B cell (primary cell): ENCODE data around the gene TDRKH. TPM values are rescaled to one million over a fixed set of nuclear protein-coding genes. Genes with fewer than 3 reads are reported as not detected.

Experiments
- ATAC-seq: fragments of 200-7000 bp; cut with Tn5 transposase; one replicate; pipeline ENCODE4 v1.10.0; 2021; ENCODE audit warnings: low read depth, mild to moderate bottlenecking, moderate number of reproducible peaks, moderate library complexity
- CTCF ChIA-PET: fragments of 350-600 bp; sonication (Branson Sonifier 250); formaldehyde crosslinking; loops from one replicate; lab custom pipeline; 2021; ENCODE audit warnings: antibody characterized with exemption, inconsistent platforms; lab: Charles Lee
- POLR2A ChIA-PET: fragments of 350-600 bp; sonication (Branson Sonifier 250); formaldehyde crosslinking; loops from one replicate; lab custom pipeline; 2021; ENCODE audit warnings: antibody characterized with exemption; lab: Charles Lee
- DNase-seq: peaks from one replicate; pipeline ENCODE4 v3.0.0; 2013
- H2AFZ ChIP-seq: 2 replicates; pipeline ENCODE4 v1.6.1; 2012; ENCODE audit warnings: mild to moderate bottlenecking, low read depth, low read length; ENCODE audit not compliant: insufficient read depth, poor library complexity, severe bottlenecking
- H3K27ac ChIP-seq, 2 donors: 1 replicate in 1 of 2; 2 replicates in 1 of 2; pipeline ENCODE4 v1.5.1; 2012 to 2013; ENCODE audit warnings: low read length in 2 of 2, mild to moderate bottlenecking in 2 of 2, moderate library complexity in 1 of 2
- H3K27me3 ChIP-seq, 4 experiments: fragments of 200-600 bp in 1 of 4; sonication (generic) in 1 of 4; replicated peaks in 1 of 4; 1 replicate in 2 of 4; 2 replicates in 2 of 4; pipeline versions ENCODE4 v1.6.1 to v1.7.0; 2013 to 2016; ENCODE audit warnings: low read length in 3 of 4, mild to moderate bottlenecking in 2 of 4, mixed read lengths in 1 of 4, moderate library complexity in 1 of 4; ENCODE audit not compliant: insufficient read depth in 4 of 4, control insufficient read depth in 3 of 4; ENCODE audit errors: control extremely low read depth in 1 of 4
- H3K36me3 ChIP-seq, 2 experiments: replicated peaks in 1 of 2; 1 replicate in 1 of 2; 2 replicates in 1 of 2; pipeline versions ENCODE4 v1.6.1 to v1.7.1; 2013; ENCODE audit warnings: low read length in 1 of 2; ENCODE audit not compliant: insufficient read depth in 2 of 2, control insufficient read depth in 1 of 2; ENCODE audit errors: control extremely low read depth in 1 of 2, extremely low read depth in 1 of 2
- H3K4me1 ChIP-seq, 2 donors: fragments of 200-600 bp in 1 of 2; sonication (generic) in 1 of 2; 1 replicate in 1 of 2; 2 replicates in 1 of 2; pipeline versions ENCODE4 v1.5.1 to v1.6.1; 2013 to 2017; ENCODE audit warnings: low read length in 2 of 2; ENCODE audit not compliant: control insufficient read depth in 2 of 2, insufficient read depth in 2 of 2
- H3K4me2 ChIP-seq: replicated peaks from 2 replicates; pipeline ENCODE3; 2012; ENCODE audit warnings: mild to moderate bottlenecking, low read depth, low read length; ENCODE audit not compliant: poor library complexity, severe bottlenecking
- H3K4me3 ChIP-seq, 5 experiments: fragments of 200-600 bp in 1 of 5; sonication (generic) in 1 of 5; 1 replicate in 3 of 5; 2 replicates in 2 of 5; pipeline versions ENCODE4 v1.5.1 to v1.7.0; 2011 to 2016; ENCODE audit warnings: low read length in 4 of 5, mild to moderate bottlenecking in 4 of 5, low read depth in 2 of 5, control low read depth in 1 of 5, moderate library complexity in 1 of 5; ENCODE audit not compliant: insufficient read depth in 1 of 5; ENCODE audit errors: control extremely low read depth in 1 of 5, extremely low read depth in 1 of 5
- H3K79me2 ChIP-seq: fragments of 200-600 bp; sonication (generic); one replicate; pipeline ENCODE4 v1.6.0; 2016; ENCODE audit warnings: low read length; ENCODE audit not compliant: control insufficient read depth, insufficient read depth
- H3K9ac ChIP-seq: fragments of 200-600 bp; sonication (generic); 2 replicates; pipeline ENCODE4 v1.6.1; 2017; ENCODE audit warnings: mild to moderate bottlenecking, low read length, moderate library complexity
- H3K9me3 ChIP-seq, 3 donors: one replicate each; pipeline versions ENCODE4 v1.6.1 to v1.7.1; 2013; ENCODE audit warnings: low read length in 2 of 3; ENCODE audit not compliant: control insufficient read depth in 2 of 3, insufficient read depth in 1 of 3; ENCODE audit errors: control extremely low read depth in 1 of 3
- H4K20me1 ChIP-seq: 2 replicates; pipeline ENCODE4 v1.6.0; 2012; ENCODE audit warnings: mild to moderate bottlenecking, low read length; ENCODE audit not compliant: insufficient read depth, control insufficient read depth, poor library complexity, severe bottlenecking
- H3K27ac Mint-ChIP-seq: one replicate; pipeline ENCODE4 v1.8.0; 2021; ENCODE audit warnings: mixed read lengths
- H3K27me3 Mint-ChIP-seq: one replicate; pipeline ENCODE4 v1.8.0; 2021; ENCODE audit warnings: mixed read lengths
- H3K4me1 Mint-ChIP-seq: one replicate; pipeline ENCODE4 v1.8.0; 2021; ENCODE audit warnings: mixed read lengths
- H3K4me3 Mint-ChIP-seq: one replicate; pipeline ENCODE4 v1.8.0; 2021; ENCODE audit warnings: mixed read lengths
- H3K9me3 Mint-ChIP-seq: one replicate; pipeline ENCODE4 v1.8.0; 2022; ENCODE audit warnings: mixed read lengths; ENCODE audit not compliant: insufficient read depth
- CTCF ChIP-seq: fragments of 200-600 bp; IDR thresholded peaks from one replicate; pipeline ENCODE4 v1.8.0; 2022; ENCODE audit warnings: antibody characterized with exemption, mild to moderate bottlenecking
- EZH2 ChIP-seq: IDR thresholded peaks from 2 replicates; pipeline ENCODE4 v1.6.1; 2012; ENCODE audit warnings: borderline replicate concordance, low read depth, mild to moderate bottlenecking, moderate library complexity, low read length; ENCODE audit not compliant: insufficient read depth, poor library complexity, severe bottlenecking
- WGBS: methylation state at CpG from one replicate; pipeline ENCODE4 v1.1.5; 2013; ENCODE audit warnings: missing lambda C conversion rate; ENCODE audit not compliant: insufficient coverage; 5-methylcytosine and 5-hydroxymethylcytosine counted together
- intact Hi-C: fragments of 100-400 bp; cut with micrococcal nuclease; formaldehyde crosslinking; loops from one replicate; pipeline ENCODE4 v1.10.0; 2022
- polyA plus RNA-seq: library from polyadenylated mRNA; depleted of rRNA; stranded (reverse); fragments of >200 nt; gene quantifications from 2 replicates; pipeline ENCODE4 v1.2.3, GENCODE V29; 2012
- total RNA-seq, 2 donors: library from RNA; stranded (reverse); fragments of 120-200 nt in 1 of 2; gene quantifications; 1 replicate in 1 of 2; 2 replicates in 1 of 2; pipeline versions ENCODE4 v1.2.3 to v1.2.4, GENCODE V29; 2013 to 2022

The TDRKH gene
- total and polyA plus RNA-seq, 2 donors (not counting 1 experiment from before 2014, with no cell fraction given): 2.0 to 13.3 TPM

- CTCF ChIA-PET: interaction anchor here (0.7 kb wide), 1 partner anchor 81 kb away, joined by 5 read pairs; no protein-coding TSS in a partner anchor
- POLR2A ChIA-PET: no interaction called here
Measured at GRCh38 chr1:151798571-151798970, 8.3 kb upstream of the TDRKH start.

More at GRCh38 chr1:151798571-151798970, 8.3 kb upstream of the TDRKH start:
- no peak overlapping the region for H3K4me2 ChIP-seq
- Mint-ChIP-seq H3K27me3 (peaks cover 18% of the 10 kb centered on the region), H3K27ac (no peak overlapping the region), H3K4me1 (no peaks in the 10 kb centered on the region), H3K4me3 (no peak overlapping the region), H3K9me3 (no peaks in the 10 kb centered on the region)
- no peaks in the 10 kb centered on the region for H4K20me1 ChIP-seq
- peaks cover 0 to 3% (median 0%) of the 10 kb centered on the region in 3 donors for H3K9me3 ChIP-seq
- no peaks in the 10 kb centered on the region for H3K36me3 ChIP-seq
- no peak overlapping the region for H3K27ac ChIP-seq
- no peaks in the 10 kb centered on the region for H3K79me2 ChIP-seq
- H3K4me1 ChIP-seq: peaks cover 0 to 4% of the 10 kb centered on the region in 2 donors
- DNase-seq (no peak), ATAC-seq (no peak)
- no peak overlapping the region for H3K9ac ChIP-seq
- WGBS: 100% methylated on average over 2 of the region's 5 CpGs
- intact Hi-C loops: no loop called here
- no peak overlapping the region for H2AFZ ChIP-seq
- no peak overlapping the region for H3K4me3 ChIP-seq
- peaks cover 0 to 22% (median 2%) of the 10 kb centered on the region in 4 experiments for H3K27me3 ChIP-seq
- no peak for TF ChIP-seq CTCF
- TF ChIP-seq EZH2: no peak
